Stimulated activated CD4-positive, alpha-beta T cell treated with anti-CD3 and anti-CD28 coated beads, Interleukin-15, amount 100 ng/mL, for 1 hour (primary cell): ENCODE measurements around the gene HSPB3.
"Not testable (repeated sequence)": the region's sequence is repeated elsewhere in the genome, so short reads cannot be mapped to it uniquely, and the experiment has no call there.

Experiments
- DNase-seq, 2 donors: peaks; one replicate each; pipeline ENCODE4 v3.0.0-alpha.2; 2020; ENCODE audit warnings: low read depth in 1 of 2, low spot score in 1 of 2

Gene HSPB3, protein sequence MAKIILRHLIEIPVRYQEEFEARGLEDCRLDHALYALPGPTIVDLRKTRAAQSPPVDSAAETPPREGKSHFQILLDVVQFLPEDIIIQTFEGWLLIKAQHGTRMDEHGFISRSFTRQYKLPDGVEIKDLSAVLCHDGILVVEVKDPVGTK

DNA sequence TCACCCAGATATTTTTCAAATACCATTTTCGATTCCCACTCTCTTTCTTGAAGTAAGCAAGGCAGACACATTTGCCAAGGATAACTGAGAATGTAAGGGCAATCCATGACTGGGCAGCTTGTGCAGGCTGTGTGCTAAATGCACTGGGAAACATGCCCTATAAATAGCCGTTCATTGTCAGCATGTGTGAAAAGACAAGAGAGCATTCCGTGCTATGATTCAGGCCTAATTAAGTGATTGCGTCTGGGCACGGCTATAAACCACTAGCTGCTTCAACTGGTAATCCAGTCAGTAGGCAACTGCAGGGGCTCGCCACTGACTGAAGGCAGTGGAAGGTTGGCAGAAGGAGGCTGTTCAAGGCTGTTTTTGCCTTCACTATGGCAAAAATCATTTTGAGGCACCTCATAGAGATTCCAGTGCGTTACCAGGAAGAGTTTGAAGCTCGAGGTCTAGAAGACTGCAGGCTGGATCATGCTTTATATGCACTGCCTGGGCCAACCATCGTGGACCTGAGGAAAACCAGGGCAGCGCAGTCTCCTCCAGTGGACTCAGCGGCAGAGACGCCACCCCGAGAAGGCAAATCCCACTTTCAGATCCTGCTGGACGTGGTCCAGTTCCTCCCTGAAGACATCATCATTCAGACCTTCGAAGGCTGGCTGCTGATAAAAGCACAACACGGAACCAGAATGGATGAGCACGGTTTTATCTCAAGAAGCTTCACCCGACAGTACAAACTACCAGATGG, at the start of gene HSPB3:
HSPB3 (plus strand) TSS at position 287 of the 745 bp plus-strand sequence; CDS start at position 378, 91 bp downstream.
- DNase-seq, result no peak

DNA sequence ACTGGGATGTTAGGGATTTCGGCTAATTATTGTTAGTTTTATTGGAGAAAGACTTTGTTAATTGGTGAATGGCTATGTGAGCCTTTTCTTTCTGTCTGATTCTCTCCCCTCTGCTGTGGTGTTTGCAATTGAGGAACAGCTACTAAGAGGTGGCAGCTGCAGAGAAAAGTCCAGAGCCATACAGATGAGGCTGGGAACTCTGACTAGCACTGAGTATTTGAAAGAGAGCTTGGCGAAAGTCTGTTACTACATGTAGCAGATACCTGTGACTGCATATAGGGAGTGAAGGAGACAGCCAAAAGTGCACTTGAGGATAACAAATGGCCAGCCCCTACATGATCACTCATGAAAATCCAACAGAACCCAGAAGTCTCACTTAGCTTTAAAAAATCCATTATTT, 44.3 kb upstream of the HSPB3 start:
- no peak for DNase-seq

DNA sequence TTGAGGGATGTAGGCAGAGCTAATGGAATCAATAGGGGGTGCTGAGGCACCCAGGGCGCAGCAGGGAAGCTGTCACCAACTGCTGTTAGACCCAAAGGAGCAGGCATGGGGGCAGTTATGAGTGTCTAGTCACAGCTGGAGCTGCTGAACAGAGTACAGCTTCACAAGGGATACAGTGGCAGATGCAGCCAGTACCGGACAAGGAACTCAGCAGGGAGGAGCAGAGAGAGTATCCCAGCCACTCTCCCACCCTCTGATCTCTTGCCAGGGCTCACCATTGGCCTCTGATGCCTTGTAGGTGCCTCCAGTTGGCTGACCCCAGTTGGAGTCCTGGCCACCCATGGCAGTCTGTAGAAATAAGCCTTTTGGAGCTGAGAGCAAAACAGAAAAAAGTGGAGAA, 42.6 kb upstream of the HSPB3 start:
- DNase-seq, result no peak

DNA sequence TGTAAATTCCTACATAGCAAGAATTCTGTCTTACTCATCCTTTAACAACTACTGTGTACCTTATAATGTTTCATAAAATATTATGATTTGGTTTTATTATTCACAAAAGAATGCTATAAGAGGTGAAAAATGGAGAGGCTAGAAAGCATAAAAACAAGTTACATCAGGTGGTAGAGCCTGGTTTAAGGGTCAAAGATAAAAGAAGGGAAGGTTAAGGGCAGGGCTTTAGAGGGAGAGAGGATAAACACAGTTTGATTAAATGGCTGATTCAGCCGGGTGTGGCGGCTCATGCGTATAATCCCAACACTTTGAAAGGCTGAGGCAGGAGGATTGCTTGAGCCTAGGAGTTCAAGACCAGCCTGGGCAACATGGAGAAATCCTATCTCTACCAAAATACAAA, 40.4 kb upstream of the HSPB3 start:
- DNase-seq, result no peak

DNA sequence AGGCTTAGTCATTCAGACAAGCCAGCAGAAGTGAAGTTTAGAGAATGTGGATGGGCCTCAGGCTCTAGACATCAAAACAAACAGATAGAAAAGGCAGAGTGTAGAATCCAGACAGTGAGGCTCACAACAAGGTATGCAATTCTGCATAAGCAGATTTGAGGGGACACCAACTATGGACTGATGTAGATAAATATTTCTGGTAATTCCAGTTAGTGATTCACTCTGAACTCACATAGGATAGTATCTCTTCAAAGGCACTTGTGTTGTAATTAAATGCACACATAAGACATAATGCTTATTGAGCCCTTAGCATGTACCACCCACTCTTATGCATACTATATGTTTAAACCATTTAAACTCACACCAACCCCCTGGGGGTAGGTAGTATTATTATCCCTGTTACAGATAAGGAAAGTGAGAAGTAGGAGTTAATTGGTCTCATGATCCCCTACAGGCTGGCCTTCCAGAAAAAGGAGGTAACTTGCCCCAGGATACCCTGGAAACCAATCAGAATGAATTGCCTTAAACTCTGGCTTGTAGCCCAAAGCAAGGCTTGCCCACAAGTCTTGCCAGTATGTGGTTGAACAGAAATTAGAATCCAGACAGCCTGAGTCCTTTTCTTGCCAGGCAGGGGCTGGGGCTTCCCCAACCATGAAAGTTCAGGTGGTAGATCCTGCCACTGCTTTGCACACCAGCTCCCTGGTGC, 39.5 kb upstream of the HSPB3 start:
- DNase-seq, result no peak

DNA sequence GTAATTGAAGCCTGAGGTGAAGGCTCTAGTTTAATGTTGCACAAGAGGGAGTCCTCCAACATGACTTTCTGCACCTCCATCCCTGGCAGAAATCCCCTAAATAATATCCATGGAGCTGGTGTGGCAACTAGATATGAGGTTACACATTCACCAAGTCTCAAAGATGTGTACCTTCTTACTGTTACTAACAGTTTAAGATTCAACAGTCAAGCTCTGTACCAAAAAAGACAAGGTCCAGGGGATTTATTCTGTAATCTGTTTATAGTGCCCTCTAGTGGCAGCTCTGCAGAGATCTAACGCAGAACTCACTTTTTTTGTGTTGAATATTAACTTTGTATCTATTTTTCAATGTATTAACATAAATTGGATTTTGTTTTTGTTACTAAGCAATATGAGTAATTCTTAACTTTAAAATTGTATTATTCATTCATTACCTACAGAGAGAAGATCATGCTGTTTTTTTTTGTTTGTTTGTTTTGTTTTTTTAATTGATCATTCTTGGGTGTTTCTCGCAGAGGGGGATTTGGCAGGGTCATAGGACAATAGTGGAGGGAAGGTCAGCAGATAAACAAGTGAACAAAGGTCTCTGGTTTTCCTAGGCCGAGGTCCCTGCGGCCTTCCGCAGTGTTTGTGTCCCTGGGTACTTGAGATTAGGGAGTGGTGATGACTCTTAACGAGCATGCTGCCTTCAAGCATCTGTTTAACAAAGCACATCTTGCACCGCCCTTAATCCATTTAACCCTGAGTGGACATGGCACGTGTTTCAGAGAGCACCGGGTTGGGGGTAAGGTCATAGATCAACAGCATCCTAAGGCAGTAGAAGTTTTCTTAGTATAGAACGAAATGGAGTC, 35.7 kb upstream of the HSPB3 start:
- DNase-seq, result not testable (repeated sequence)

DNA sequence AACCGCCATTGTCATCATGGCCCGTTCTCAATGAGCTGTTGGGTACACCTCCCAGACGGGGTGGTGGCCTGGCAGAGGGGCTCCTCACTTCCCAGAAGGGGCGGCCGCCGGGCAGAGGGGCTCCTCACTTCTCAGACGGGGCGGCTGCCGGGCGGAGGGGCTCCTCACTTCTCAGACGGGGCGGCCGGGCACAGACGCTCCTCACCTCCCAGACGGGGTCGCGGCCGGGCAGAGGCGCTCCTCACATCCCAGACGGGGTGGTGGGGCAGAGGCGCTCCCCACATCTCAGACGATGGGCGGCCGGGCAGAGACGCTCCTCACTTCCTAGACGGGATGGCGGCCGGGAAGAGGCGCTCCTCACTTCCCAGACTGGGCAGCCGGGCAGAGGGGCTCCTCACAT, 35.0 kb upstream of the HSPB3 start:
- DNase-seq, result not testable (repeated sequence)

DNA sequence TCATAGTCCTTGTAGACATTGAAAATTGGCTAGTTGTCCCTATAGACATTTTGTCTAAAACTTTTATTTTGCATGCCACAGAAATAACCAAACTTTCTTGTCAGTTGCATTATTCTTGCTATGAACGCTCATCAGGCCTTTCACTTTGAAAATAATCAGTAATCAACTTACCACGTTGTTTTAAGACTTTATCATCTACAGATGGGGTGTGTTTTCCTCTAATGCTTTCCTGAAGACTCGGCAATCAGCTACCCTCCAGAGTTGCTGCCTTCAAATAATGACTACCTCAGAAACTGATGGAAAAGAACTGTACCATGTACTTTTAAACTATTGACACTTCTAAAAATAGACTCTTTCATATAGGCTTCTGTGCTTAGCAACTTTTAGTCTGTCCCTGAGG, 33.5 kb upstream of the HSPB3 start:
- no peak for DNase-seq

DNA sequence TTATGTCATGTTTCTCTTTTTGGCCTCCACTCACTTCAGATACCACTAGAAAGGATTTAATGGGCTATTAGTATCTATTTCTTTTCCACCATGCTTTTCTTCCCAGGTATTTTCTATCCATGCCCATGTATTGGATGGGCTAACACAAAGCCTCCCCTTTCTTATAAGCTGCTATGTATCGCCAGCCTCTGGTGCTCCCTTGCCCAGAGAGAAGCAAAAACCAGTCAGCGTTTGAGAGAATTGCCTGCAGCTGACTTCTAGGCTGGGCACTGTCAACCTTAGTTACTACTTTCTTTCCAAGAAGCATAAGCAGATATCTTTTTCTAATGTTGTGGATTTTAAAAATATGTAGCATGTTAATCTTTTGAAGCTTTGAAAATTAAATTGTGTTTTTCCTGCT, 30.2 kb upstream of the HSPB3 start:
- DNase-seq, result no peak

DNA sequence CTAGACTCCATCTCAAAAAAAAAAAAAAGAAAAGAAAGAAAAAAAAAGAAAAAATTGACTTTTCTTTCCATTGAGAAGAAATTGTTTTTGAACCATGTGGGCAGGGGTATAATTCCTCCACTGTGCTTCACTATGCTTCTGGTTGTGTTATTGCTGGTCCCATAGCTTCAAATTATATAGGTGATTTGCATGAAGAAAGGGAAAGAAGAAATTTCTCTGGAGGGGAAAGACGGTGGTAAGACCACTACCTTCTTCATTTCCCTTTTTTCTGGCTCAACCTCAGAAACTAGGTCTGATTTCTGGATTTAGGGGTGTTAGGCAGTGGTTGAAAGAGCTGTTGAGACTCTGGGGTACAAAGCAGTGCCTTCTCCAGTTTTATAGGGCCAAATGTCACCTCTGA, 29.3 kb upstream of the HSPB3 start:
- no peak for DNase-seq

DNA sequence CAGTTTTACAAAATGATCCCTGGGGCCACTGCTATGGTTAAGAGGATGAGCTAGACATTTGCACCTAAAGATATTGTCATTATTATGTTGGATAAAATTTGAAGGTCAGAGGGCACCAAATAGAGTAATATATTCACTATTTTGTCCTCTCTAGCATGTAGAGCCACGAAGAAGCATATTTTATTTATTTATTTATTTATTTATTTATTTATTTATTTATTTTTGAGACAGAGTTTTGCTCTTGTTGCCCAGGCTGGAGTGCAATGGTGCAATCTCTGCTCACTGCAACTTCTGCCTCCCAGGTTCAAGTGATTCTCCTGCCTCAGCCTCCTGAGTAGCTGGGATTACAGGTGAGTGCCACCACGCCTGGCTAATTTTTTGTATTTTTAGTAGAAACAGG, 20.8 kb upstream of the HSPB3 start:
- DNase-seq, result not testable (repeated sequence)

DNA sequence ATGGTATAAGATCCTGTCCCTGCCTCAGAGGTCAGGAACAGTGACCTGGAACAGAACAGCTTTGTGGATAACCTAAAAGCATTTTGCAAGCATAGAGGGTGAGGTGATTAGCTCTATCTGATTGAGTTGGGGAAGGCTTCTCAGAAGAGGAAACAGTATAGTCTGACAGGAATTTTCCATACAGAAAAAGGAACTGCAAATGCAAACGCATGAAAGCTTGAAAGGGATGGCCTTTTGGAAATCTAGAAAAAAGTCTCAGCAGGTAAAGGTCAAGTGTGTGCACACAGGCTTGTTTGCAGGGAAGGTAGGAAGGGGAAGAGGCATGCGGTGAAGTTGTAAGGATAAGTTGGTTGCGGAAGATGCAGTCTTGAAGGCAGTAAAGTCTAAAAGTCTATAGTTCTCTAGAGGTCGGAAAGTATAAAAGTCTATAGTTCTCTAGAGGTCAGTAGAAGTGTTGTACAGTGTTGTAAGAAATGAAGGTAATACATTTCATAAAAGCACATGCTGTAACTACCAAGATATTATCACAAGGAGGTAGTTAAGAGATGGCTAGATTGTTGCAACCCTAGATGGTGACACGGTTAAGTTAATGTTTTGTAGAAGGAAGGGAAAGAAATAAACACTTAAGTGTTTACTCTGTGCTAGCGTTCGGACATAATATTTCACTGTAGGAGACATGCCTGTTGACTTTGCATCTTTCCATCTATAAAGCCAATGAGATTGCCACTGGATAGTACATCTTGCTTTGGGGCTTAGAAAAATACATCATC, 16.7 kb upstream of the HSPB3 start:
- DNase-seq, result no peak

DNA sequence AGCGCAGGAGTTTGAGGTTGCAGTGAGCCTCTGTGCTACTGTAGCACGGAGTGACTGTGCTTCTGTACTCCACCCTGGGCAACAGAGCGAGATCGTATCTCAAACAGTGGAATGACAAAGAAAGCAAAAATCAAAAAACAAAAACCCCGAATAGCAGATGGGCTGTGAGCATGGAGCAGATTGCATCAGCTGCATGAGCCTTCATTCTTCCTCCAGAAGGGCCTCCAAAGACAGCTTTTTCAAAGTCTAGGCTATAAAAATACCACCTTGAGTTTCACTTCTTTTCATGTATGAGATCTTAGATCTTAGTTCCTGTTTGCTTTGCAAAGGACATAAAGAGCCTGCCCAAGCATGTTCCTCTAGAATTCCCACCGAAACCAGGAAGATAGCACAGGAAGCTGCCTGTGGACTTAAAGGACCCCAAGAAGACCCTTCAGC, 15.0 kb upstream of the HSPB3 start:
- DNase-seq, result no peak

DNA sequence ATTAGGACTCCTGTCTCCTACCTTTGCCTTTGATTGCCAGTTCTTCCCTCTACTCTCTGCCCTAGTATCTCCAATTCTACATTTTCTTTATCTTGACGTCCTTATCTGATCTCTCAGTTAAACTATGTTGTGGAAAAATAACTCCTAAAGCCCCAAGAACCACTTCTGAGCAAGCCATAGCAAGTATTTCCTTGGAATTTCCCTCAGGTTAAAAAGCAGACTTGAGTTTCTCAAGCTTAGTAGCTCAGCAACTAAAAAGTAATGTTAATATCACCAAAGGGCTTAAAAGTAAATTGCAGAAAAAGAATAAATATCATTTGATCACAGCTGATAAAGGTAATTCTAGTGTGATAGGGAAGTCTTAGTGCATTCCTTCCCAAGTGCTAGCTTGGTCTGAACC, 13.2 kb upstream of the HSPB3 start:
- no peak for DNase-seq

DNA sequence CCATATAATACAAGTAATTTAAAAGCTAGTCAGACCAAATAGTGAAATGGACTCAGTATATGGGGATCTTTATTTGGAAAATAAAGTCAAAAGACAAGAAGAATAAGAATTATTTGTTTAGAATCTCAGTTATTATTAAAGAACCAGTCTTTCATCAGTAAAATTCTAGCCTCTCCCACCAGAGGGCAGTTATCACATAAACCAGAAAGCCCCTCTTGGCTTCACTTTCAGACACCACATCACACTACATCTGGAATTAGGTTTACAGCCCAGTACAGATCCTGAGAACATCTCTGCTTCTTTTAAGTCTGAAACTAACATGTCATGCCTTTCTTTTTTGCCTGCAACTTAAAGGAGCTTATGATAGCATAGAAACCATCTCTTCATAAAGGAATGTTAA, 12.2 kb upstream of the HSPB3 start:
- no peak for DNase-seq

DNA sequence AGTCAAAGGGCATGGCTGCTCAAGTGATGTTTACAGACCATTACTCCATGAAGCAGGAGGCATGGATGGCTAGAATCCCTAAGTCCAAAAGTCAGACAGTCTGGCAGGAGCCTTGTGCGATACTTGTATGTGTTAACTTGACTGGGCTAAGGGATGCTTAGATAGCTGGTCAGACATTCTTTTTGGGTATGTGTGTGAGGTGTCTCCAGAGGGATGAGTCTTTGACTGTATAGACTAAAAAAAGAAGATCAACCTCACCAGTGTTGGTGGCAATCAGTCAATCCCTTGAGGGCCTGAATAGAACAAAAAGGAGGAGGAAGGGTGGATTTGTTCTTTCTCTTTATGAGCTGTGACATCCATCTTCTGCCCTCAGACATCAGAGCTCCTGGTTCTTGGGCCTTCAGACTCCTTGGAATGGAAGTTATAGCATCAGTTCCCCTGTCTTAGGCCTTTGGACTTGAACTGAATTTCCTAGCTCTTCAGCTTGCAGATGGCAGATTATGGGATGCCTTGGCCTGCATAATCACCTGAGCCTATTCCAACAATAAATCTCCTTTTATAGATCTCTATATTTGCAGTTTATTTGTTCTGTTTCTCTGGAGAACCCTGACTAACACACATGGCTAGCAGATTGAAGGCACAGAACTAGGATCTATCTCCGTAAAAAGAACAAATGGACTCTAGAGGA, 9.7 kb upstream of the HSPB3 start:
- DNase-seq, result no peak

DNA sequence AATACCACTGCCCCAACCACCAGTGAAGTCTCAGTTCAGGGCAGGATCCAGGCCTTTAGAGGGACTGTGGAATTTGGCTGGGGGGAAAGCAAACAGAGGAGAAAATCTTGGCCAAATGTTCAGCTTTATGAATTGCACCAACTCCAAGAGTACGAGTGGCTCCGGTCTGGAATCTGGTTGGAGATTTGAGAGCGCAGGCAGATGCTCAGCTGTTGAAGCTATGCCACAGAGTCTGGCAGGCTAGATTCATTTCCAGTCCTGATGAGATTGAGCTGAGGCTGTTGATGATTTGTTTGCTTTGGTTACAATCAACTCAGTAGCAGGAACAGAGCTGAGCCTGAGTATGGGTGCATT, 9.1 kb upstream of the HSPB3 start:
- DNase-seq, result no peak

DNA sequence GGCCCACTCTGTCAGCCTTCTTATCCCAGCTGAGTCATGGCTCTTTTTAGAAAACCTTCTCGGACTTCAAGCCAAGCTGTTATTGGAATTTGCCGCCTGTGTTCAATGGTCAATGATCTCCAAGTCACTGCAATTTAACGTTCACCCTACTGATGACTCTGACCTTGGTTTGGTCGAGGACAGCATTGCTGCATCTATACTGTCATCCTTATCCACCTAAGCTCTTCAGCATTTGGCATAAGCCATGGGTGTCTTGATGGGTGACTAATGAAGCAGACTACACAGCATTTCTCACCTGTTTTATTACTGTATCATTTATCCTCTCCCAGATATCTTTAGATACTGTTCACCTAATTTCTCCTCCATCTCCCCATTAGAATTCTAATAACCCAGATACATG, 5.6 kb upstream of the HSPB3 start:
- no peak for DNase-seq

DNA sequence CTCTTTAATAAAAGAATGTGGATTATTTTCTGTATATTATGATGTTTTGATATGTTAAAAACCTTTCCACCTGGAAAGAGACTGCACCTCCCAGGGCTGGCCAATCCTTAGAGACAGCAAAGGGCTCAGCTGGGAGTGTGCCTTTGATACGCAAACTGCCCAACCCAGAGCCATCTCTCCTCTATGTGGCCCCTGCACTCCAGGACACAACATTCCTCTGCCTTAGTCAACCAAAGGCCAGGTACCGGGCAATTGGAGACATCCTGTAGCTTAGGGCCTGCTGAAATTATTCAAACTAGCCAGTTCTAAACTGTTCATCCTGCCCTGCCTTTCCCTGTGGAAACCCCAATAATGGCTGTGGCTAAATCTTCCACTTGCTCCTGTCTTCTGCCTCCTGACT, 5.0 kb upstream of the HSPB3 start:
- DNase-seq, result no peak

DNA sequence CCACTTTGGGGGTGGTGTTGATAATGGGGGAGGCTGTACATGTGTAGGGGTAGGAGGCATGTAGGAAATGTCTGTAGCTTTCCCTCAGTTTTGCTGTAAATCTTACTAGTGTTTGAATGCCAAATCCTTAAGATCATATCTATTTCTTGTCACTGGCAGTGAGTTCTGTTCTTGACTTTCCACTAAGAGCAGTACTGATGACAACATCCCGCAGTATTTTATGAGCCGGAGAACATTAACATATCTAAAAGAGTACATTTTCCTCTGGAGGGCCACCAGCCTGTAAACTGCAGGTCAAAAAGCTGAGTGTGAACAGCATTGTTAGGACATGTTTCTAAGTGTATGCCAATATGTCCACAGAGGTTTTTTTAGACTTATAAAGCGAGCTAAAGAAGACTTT, 2.5 kb upstream of the HSPB3 start:
- DNase-seq, result no peak
